K562 (cell line): ENCODE results near the gene UGT1A3.

ENCODE experiments used
- CHD1 ChIP-seq: fragments of 200-600 bp; sonication (generic); IDR thresholded peaks from one replicate; pipeline ENCODE4 v1.6.1; 2012; ENCODE audit warnings: mild to moderate bottlenecking, moderate library complexity, low read length, inconsistent platforms
- CHD4 ChIP-seq: fragments of 200-600 bp; sonication (generic); IDR thresholded peaks from 3 replicates; pipeline ENCODE4 v1.6.1; 2012; ENCODE audit warnings: low read depth, mild to moderate bottlenecking, mixed read lengths, low read length, inconsistent platforms; ENCODE audit not compliant: insufficient read depth, insufficient replicate concordance, poor library complexity, severe bottlenecking
- COPS2 ChIP-seq: fragments of 450-650 bp; conservative IDR thresholded peaks from 2 replicates; pipeline ENCODE4 v1.6.1; 2016; ENCODE audit warnings: mild to moderate bottlenecking, moderate library complexity
- CTCF ChIP-seq, 3 experiments: IDR thresholded peaks in 2 of 3; conservative IDR thresholded peaks in 1 of 3; 2 replicates each; pipeline ENCODE4 v1.5.1; 2011 to 2012; ENCODE audit warnings: low read length in 3 of 3, mild to moderate bottlenecking in 3 of 3, control low read depth in 2 of 3, improper control_type of control experiment in 1 of 3, inconsistent platforms in 1 of 3, low read depth in 1 of 3, mixed read lengths in 1 of 3, moderate library complexity in 1 of 3; ENCODE audit not compliant: insufficient read depth in 2 of 3
- GABPA ChIP-seq: fragments of 200-800 bp; sonication (Bioruptor generic); conservative IDR thresholded peaks from 2 replicates; pipeline ENCODE4 v1.6.1; 2016; ENCODE audit warnings: low read depth, missing genetic modification characterization, missing compliant biosample characterization
- GTF2E2 ChIP-seq: fragments of 200-800 bp; sonication (Bioruptor generic); IDR thresholded peaks from 2 replicates; pipeline ENCODE4 v1.6.1; 2016; ENCODE audit warnings: missing genetic modification characterization, missing compliant biosample characterization
- MEIS2 ChIP-seq: fragments of 450-650 bp; IDR thresholded peaks from 2 replicates; pipeline ENCODE4 v1.6.1; 2014; ENCODE audit warnings: mild to moderate bottlenecking; ENCODE audit not compliant: partially characterized antibody
- NFRKB ChIP-seq: fragments of 450-650 bp; IDR thresholded peaks from 2 replicates; pipeline ENCODE4 v1.6.1; 2016; ENCODE audit warnings: low read depth
- PHB ChIP-seq: fragments of 250-450 bp; sonication (Bioruptor Pico); IDR thresholded peaks from 2 replicates; pipeline ENCODE4 v1.5.0; 2021
- SIN3A ChIP-seq, 2 experiments: fragments of 150-350 bp in 1 of 2; IDR thresholded peaks; 2 replicates each; pipeline ENCODE4 v1.6.1; 2011 to 2016; ENCODE audit warnings: borderline replicate concordance in 2 of 2, low read depth in 2 of 2, low read length in 2 of 2, mild to moderate bottlenecking in 2 of 2, moderate library complexity in 2 of 2; ENCODE audit not compliant: control insufficient read depth in 1 of 2
- TAF7 ChIP-seq: fragments of 450-650 bp; IDR thresholded peaks from 2 replicates; pipeline ENCODE4 v1.6.1; 2016; ENCODE audit warnings: missing genetic modification characterization, missing compliant biosample characterization
- TBL1XR1 ChIP-seq, 2 experiments: IDR thresholded peaks; 2 replicates each; pipeline ENCODE4 v1.6.1; 2012; ENCODE audit warnings: improper control_type of control experiment in 2 of 2, low read length in 2 of 2, mild to moderate bottlenecking in 1 of 2
- USF2 ChIP-seq: sonication (generic); formaldehyde crosslinking; IDR thresholded peaks from 2 replicates; pipeline ENCODE4 v1.5.0; 2020; ENCODE audit warnings: missing genetic modification reagents

- no peak for TF ChIP-seq CTCF (IDR thresholded peaks at IDR 0.05 in 2 of 3, conservative IDR thresholded peaks at IDR 0.05 in 1 of 3; ENCODE audit: insufficient read depth in 2 of 3, low read depth in 1 of 3, low read length in 3 of 3)
- no peak for TF ChIP-seq SIN3A (IDR thresholded peaks at IDR 0.05; ENCODE audit: borderline replicate concordance in 2 of 2, control insufficient read depth in 1 of 2, low read depth in 2 of 2, low read length in 2 of 2)
- TF ChIP-seq CHD4: no peak
- TF ChIP-seq PHB (CRISPR knock-in tag): no peak
- no peak for TF ChIP-seq NFRKB
- no peak for TF ChIP-seq CHD1
- no peak for TF ChIP-seq GABPA (tag)
- no peak for TF ChIP-seq COPS2
- no peak for TF ChIP-seq TBL1XR1 (IDR thresholded peaks at IDR 0.05; ENCODE audit: low read length in 2 of 2)
- TF ChIP-seq TAF7 (tag): no peak
- TF ChIP-seq MEIS2: no peak
- TF ChIP-seq USF2 (CRISPR knock-in tag): no peak
- TF ChIP-seq GTF2E2 (tag): no peak
Observed at GRCh38 chr2:233746475-233747282, 17.8 kb downstream of the UGT1A3 start.
